SK-N-SH treated with all-trans-retinoic acid at 6 μM for 48 hours (cell line): ENCODE measurements around the gene CRLF3.
"Not testable (repeated sequence)": the region's sequence is repeated elsewhere in the genome, so short reads cannot be mapped to it uniquely, and the experiment has no call there.

ENCODE experiments used
- ARNTL ChIP-seq: fragments of 450-650 bp; formaldehyde crosslinking; IDR thresholded peaks from 2 replicates; pipeline ENCODE4 v1.5.0; 2020; ENCODE audit warnings: low read depth, mild to moderate bottlenecking, moderate library complexity, borderline replicate concordance
- BACH2 ChIP-seq: fragments of 250-450 bp; sonication (Bioruptor Pico); IDR thresholded peaks from 2 replicates; pipeline ENCODE4 v1.9.0; 2021; ENCODE audit warnings: mild to moderate bottlenecking, borderline replicate concordance
- CSDC2 ChIP-seq: fragments of 250-450 bp; sonication (Bioruptor Pico); IDR thresholded peaks from 2 replicates; pipeline ENCODE4 v1.5.0; 2020; ENCODE audit warnings: mild to moderate bottlenecking, moderate library complexity
- OSR1 ChIP-seq: fragments of 250-450 bp; sonication (Bioruptor Pico); IDR thresholded peaks from 2 replicates; pipeline ENCODE4 v1.8.0; 2022; ENCODE audit warnings: moderate library complexity, mild to moderate bottlenecking, inconsistent platforms
- RARB ChIP-seq: fragments of 250-450 bp; sonication (Bioruptor Pico); IDR thresholded peaks from 2 replicates; pipeline ENCODE4 v1.8.0; 2021; ENCODE audit warnings: mild to moderate bottlenecking, moderate library complexity
- SNAI2 ChIP-seq: fragments of 250-450 bp; sonication (Bioruptor Pico); IDR thresholded peaks from 2 replicates; pipeline ENCODE4 v1.5.0; 2020; ENCODE audit warnings: mild to moderate bottlenecking, moderate library complexity
- TCF4 ChIP-seq: fragments of 250-450 bp; sonication (Bioruptor Pico); IDR thresholded peaks from 2 replicates; pipeline ENCODE4 v1.8.0; 2021; ENCODE audit warnings: mild to moderate bottlenecking, moderate library complexity, borderline replicate concordance
- TOX ChIP-seq: fragments of 250-450 bp; sonication (Bioruptor Pico); IDR thresholded peaks from 2 replicates; pipeline ENCODE4 v1.8.0; 2021; ENCODE audit warnings: mild to moderate bottlenecking, moderate library complexity, borderline replicate concordance
- ZC3H10 ChIP-seq: fragments of 250-450 bp; sonication (Bioruptor Pico); IDR thresholded peaks from 2 replicates; pipeline ENCODE4 v1.5.1; 2021; ENCODE audit warnings: mild to moderate bottlenecking, moderate library complexity
- ZFP30 ChIP-seq: fragments of 450-650 bp; formaldehyde crosslinking; IDR thresholded peaks from 2 replicates; pipeline ENCODE4 v1.5.0; 2022; ENCODE audit warnings: mild to moderate bottlenecking, moderate library complexity
- TF ChIP-seq, protein P1 (sequence below): fragments of 250-450 bp; sonication (Bioruptor Pico); IDR thresholded peaks from 2 replicates; pipeline ENCODE4 v1.8.0; 2020; ENCODE audit warnings: mild to moderate bottlenecking, moderate library complexity, borderline replicate concordance
- TF ChIP-seq, protein P2 (sequence below): fragments of 250-450 bp; sonication (Bioruptor Pico); IDR thresholded peaks from 2 replicates; pipeline ENCODE4 v1.8.0; 2021; ENCODE audit warnings: low read depth, mild to moderate bottlenecking, moderate library complexity, borderline replicate concordance
- TF ChIP-seq, protein P3 (sequence below): fragments of 250-450 bp; sonication (Bioruptor Pico); IDR thresholded peaks from 2 replicates; pipeline ENCODE4 v1.5.1; 2020; ENCODE audit warnings: low read depth, mild to moderate bottlenecking, moderate library complexity
- TF ChIP-seq, protein P4 (sequence below): fragments of 250-450 bp; sonication (Bioruptor Pico); IDR thresholded peaks from 2 replicates; pipeline ENCODE4 v1.5.0; 2020; ENCODE audit warnings: mild to moderate bottlenecking, moderate library complexity

DNA sequence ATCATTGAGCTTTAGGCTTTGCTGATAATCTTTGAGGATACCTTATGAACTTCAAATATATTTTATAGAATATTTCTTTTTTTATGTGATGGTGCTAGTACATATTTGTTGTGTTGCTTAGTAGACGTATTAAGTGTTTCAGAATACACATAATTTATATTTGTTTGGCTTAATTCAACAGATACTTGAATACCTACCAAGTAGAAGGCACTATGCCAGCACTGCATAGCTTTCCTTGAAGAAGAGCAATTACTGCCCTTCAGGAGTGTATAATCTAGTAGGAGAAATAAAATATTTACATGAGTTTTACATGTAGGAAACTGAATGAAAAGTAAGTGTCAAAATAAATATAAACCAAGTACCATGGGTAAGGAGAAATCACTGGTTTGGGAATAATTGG, 81.8 kb downstream of the CRLF3 start:
- not testable (repeated sequence) for TF ChIP-seq OSR1 (CRISPR knock-in tag); ZFP30; RARB (CRISPR knock-in tag); BACH2; ARNTL (CRISPR knock-in tag); TCF4 (CRISPR knock-in tag); CSDC2 (CRISPR knock-in tag); SNAI2 (CRISPR knock-in tag); ZC3H10 (CRISPR knock-in tag); TOX
- TF ChIP-seq, protein P1, sequence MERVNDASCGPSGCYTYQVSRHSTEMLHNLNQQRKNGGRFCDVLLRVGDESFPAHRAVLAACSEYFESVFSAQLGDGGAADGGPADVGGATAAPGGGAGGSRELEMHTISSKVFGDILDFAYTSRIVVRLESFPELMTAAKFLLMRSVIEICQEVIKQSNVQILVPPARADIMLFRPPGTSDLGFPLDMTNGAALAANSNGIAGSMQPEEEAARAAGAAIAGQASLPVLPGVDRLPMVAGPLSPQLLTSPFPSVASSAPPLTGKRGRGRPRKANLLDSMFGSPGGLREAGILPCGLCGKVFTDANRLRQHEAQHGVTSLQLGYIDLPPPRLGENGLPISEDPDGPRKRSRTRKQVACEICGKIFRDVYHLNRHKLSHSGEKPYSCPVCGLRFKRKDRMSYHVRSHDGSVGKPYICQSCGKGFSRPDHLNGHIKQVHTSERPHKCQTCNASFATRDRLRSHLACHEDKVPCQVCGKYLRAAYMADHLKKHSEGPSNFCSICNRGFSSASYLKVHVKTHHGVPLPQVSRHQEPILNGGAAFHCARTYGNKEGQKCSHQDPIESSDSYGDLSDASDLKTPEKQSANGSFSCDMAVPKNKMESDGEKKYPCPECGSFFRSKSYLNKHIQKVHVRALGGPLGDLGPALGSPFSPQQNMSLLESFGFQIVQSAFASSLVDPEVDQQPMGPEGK, result not testable (repeated sequence)
- TF ChIP-seq, protein P2, sequence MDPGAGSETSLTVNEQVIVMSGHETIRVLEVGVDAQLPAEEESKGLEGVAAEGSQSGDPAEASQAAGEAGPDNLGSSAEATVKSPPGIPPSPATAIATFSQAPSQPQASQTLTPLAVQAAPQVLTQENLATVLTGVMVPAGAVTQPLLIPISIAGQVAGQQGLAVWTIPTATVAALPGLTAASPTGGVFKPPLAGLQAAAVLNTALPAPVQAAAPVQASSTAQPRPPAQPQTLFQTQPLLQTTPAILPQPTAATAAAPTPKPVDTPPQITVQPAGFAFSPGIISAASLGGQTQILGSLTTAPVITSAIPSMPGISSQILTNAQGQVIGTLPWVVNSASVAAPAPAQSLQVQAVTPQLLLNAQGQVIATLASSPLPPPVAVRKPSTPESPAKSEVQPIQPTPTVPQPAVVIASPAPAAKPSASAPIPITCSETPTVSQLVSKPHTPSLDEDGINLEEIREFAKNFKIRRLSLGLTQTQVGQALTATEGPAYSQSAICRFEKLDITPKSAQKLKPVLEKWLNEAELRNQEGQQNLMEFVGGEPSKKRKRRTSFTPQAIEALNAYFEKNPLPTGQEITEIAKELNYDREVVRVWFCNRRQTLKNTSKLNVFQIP (CRISPR knock-in tag), result not testable (repeated sequence)
- TF ChIP-seq, protein P3, sequence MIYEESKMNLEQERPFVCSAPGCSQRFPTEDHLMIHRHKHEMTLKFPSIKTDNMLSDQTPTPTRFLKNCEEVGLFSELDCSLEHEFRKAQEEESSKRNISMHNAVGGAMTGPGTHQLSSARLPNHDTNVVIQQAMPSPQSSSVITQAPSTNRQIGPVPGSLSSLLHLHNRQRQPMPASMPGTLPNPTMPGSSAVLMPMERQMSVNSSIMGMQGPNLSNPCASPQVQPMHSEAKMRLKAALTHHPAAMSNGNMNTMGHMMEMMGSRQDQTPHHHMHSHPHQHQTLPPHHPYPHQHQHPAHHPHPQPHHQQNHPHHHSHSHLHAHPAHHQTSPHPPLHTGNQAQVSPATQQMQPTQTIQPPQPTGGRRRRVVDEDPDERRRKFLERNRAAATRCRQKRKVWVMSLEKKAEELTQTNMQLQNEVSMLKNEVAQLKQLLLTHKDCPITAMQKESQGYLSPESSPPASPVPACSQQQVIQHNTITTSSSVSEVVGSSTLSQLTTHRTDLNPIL (CRISPR knock-in tag), result not testable (repeated sequence)
- TF ChIP-seq, protein P4, sequence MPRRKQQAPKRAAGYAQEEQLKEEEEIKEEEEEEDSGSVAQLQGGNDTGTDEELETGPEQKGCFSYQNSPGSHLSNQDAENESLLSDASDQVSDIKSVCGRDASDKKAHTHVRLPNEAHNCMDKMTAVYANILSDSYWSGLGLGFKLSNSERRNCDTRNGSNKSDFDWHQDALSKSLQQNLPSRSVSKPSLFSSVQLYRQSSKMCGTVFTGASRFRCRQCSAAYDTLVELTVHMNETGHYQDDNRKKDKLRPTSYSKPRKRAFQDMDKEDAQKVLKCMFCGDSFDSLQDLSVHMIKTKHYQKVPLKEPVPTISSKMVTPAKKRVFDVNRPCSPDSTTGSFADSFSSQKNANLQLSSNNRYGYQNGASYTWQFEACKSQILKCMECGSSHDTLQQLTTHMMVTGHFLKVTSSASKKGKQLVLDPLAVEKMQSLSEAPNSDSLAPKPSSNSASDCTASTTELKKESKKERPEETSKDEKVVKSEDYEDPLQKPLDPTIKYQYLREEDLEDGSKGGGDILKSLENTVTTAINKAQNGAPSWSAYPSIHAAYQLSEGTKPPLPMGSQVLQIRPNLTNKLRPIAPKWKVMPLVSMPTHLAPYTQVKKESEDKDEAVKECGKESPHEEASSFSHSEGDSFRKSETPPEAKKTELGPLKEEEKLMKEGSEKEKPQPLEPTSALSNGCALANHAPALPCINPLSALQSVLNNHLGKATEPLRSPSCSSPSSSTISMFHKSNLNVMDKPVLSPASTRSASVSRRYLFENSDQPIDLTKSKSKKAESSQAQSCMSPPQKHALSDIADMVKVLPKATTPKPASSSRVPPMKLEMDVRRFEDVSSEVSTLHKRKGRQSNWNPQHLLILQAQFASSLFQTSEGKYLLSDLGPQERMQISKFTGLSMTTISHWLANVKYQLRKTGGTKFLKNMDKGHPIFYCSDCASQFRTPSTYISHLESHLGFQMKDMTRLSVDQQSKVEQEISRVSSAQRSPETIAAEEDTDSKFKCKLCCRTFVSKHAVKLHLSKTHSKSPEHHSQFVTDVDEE (CRISPR knock-in tag), result not testable (repeated sequence)
